DOHH2 (cell line): ENCODE measurements around the gene NPFFR1.

Experiments used
- EZH2phosphoT487 ChIP-seq: fragments of 200-600 bp; sonication (generic); IDR thresholded peaks from 2 replicates; pipeline ENCODE4 v1.6.1; 2017; ENCODE audit warnings: borderline replicate concordance, mild to moderate bottlenecking, antibody characterized with exemption, low read length, moderate library complexity, mixed read lengths
- TF ChIP-seq, protein P1 (sequence below): fragments of 200-600 bp; sonication (generic); IDR thresholded peaks from one replicate; pipeline ENCODE4 v1.5.1; 2014; ENCODE audit warnings: antibody characterized with exemption, mild to moderate bottlenecking, low read depth, low read length; ENCODE audit not compliant: poor library complexity, severe bottlenecking

GRCh38 chr10:70315815-70316214 lies 32.0 kb upstream of the NPFFR1 start:
- TF ChIP-seq, protein P1, sequence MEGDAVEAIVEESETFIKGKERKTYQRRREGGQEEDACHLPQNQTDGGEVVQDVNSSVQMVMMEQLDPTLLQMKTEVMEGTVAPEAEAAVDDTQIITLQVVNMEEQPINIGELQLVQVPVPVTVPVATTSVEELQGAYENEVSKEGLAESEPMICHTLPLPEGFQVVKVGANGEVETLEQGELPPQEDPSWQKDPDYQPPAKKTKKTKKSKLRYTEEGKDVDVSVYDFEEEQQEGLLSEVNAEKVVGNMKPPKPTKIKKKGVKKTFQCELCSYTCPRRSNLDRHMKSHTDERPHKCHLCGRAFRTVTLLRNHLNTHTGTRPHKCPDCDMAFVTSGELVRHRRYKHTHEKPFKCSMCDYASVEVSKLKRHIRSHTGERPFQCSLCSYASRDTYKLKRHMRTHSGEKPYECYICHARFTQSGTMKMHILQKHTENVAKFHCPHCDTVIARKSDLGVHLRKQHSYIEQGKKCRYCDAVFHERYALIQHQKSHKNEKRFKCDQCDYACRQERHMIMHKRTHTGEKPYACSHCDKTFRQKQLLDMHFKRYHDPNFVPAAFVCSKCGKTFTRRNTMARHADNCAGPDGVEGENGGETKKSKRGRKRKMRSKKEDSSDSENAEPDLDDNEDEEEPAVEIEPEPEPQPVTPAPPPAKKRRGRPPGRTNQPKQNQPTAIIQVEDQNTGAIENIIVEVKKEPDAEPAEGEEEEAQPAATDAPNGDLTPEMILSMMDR = no peak
- no peak for TF ChIP-seq EZH2phosphoT487
